Measurements from ENCODE around the gene GMEB2.

- TF ChIP-seq POLR2AphosphoS5 (IDR thresholded peaks at IDR 0.05; ENCODE audit: borderline replicate concordance, low read depth, low read length) (no peak; the same call in 1 of the 2 replicates), EZH2 (IDR thresholded peaks at IDR 0.05) (no peak)
Observed at GRCh38 chr20:63586797-63587196, 40.1 kb downstream of the GMEB2 start.

Measured in SK-N-MC (cell line).